Effector memory CD4-positive, alpha-beta T cell (primary cell): ENCODE data around the gene RGSL1.
A peak's percentile ranks its signal among the peaks of the same experiment; 100 is the strongest.

Experiments
- DNase-seq, 3 donors: peaks; one replicate each; pipeline ENCODE4 v3.0.0-alpha.2; 2020
- H3K27ac ChIP-seq: 2 replicates; pipeline ENCODE4 v1.7.0; 2013; ENCODE audit warnings: mild to moderate bottlenecking, low read length, moderate library complexity; ENCODE audit not compliant: insufficient read depth, poor library complexity, severe bottlenecking
- H3K27me3 ChIP-seq: replicated peaks from 2 replicates; pipeline ENCODE4 v1.7.0; 2013; ENCODE audit warnings: mild to moderate bottlenecking, low read length; ENCODE audit not compliant: insufficient read depth, control insufficient read depth, poor library complexity, severe bottlenecking
- H3K36me3 ChIP-seq: 2 replicates; pipeline ENCODE4 v1.7.0; 2013; ENCODE audit warnings: mild to moderate bottlenecking, low read length, moderate library complexity; ENCODE audit not compliant: control insufficient read depth, insufficient read depth
- H3K4me1 ChIP-seq: 2 replicates; pipeline ENCODE4 v1.7.0; 2013; ENCODE audit warnings: low read length, mild to moderate bottlenecking; ENCODE audit not compliant: control insufficient read depth, insufficient read depth, poor library complexity, severe bottlenecking
- H3K4me3 ChIP-seq: 2 replicates; pipeline ENCODE4 v1.7.0; 2013; ENCODE audit warnings: low read length, low read depth, mild to moderate bottlenecking; ENCODE audit not compliant: insufficient read depth, poor library complexity, severe bottlenecking
- H3K9me3 ChIP-seq: 2 replicates; pipeline ENCODE4 v1.7.0; 2013; ENCODE audit warnings: mild to moderate bottlenecking, low read length, moderate library complexity; ENCODE audit not compliant: control insufficient read depth

The RGSL1 gene

GRCh38 chr1:182413969-182414368 lies 36.0 kb upstream of the RGSL1 start:
- no peak for DNase-seq
- H3K9me3 ChIP-seq, result no peaks in the 10 kb centered on the region
- no peak overlapping the region for H3K27ac ChIP-seq
- H3K27me3 ChIP-seq, result no peaks in the 10 kb centered on the region
- no peaks in the 10 kb centered on the region for H3K36me3 ChIP-seq
- H3K4me1 ChIP-seq, result no peaks in the 10 kb centered on the region
- H3K4me3 ChIP-seq, result no peak overlapping the region

- DNase-seq, result no peak
- Histone ChIP-seq H3K9me3 (no peaks in the 10 kb centered on the region), H3K27ac (no peak overlapping the region), H3K36me3 (no peaks in the 10 kb centered on the region), H3K4me1 (no peaks in the 10 kb centered on the region), H3K4me3 (no peak overlapping the region), H3K27me3 (no peaks in the 10 kb centered on the region)
Observed at GRCh38 chr1:182415789-182416188, 34.2 kb upstream of the RGSL1 start.

- Histone ChIP-seq H3K9me3 (no peaks in the 10 kb centered on the region), H3K4me1 (peaks cover 10% of the 10 kb centered on the region), H3K27me3 (no peaks in the 10 kb centered on the region), H3K36me3 (no peaks in the 10 kb centered on the region), H3K4me3 (no peak overlapping the region), H3K27ac (no peak overlapping the region)
- no peak for DNase-seq
Observed at GRCh38 chr1:182426442-182427430, 23.2 kb upstream of the RGSL1 start.

DNA sequence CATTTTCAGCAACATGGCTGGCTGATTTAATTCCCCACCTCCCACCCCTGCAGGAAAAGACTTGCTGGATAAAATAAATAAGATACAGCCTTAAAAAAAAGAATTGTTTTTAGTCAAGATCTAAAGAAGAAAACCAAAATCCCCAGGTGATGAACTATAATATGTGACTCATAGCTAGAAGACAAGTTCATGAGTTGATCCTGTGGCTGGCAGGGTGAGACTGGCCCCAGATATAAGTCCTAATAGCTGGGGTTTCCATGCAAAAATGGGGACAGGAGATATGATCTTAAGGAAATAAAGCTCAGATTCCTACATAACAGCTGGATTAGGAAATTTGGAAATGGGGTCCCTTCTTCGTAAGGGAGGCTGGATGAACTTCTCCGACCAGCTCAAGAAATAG lies 21.9 kb upstream of the RGSL1 start:
- Histone ChIP-seq H3K4me1 (peaks cover 10% of the 10 kb centered on the region), H3K27ac (no peak overlapping the region), H3K27me3 (no peaks in the 10 kb centered on the region), H3K36me3 (no peaks in the 10 kb centered on the region), H3K4me3 (no peak overlapping the region), H3K9me3 (no peaks in the 10 kb centered on the region)
- no peak for DNase-seq

DNA sequence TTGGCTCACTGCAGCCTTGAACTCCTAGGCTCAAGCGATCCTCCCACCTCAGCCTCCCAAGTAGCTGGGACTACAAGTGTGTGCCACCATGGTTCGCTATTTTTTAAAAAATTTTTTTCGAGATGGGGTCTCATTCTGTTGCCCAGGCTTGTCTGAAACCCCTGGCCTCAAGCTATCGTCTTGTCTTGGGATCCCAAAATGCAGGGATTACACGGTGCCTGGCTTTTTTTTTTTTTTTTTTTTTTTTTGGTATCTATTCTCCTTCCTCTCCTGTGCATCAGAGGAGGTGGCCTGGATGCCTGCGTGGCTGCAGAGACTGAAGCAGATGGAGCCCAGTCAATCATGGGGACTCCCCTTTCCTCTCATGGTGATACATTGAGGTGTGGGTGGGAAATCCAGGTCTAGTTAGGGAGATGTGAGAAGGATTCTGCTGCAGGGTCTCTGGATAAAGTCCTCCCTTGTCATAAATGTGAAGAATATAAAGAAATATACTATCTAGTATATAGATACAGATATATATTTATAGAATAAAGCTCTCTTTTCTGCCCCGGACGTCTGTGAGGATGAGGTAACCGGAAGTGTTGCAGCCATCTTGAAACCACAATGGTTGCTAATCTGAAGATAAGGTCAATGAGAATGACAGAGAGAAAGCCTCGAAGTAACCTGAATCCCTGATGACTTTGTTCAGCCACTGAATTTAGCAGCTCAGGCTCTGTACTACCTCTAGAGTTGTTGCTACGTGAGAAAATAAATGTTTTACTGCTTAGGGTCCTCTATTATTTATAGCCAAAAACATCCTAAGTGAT lies 19.5 kb upstream of the RGSL1 start:
- H3K36me3 ChIP-seq, result no peaks in the 10 kb centered on the region
- peak in 2 of 3 donors; percentile 12 to 20 for DNase-seq

DNA sequence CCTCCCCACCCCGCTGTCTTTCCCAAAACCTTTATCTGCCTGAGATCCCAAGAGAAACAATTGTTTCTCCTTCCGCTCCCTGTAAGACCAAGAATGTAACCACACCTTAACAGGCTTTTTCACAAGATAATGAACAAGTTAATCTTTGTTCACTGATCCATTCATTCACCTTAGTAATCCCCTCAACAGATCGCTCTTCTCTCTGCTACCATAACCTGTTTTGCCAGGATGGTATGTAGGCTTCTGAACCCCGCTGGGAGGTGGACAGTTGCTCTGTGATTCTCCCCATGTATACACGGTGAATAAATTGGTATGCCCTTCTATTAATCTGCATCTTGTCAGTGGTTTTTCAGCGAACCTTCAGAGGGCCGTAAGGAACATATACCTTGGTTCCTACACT lies 18.7 kb upstream of the RGSL1 start:
- H3K27me3 ChIP-seq, result no peaks in the 10 kb centered on the region
- peaks cover 10% of the 10 kb centered on the region for H3K4me1 ChIP-seq
- no peak overlapping the region for H3K27ac ChIP-seq
- no peaks in the 10 kb centered on the region for H3K36me3 ChIP-seq
- no peak overlapping the region for H3K4me3 ChIP-seq
- H3K9me3 ChIP-seq, result no peaks in the 10 kb centered on the region
- no peak for DNase-seq

More for the DNA sequence above, 19.5 kb upstream of the RGSL1 start:
- Histone ChIP-seq H3K27me3 (no peaks in the 10 kb centered on the region), H3K9me3 (no peaks in the 10 kb centered on the region), H3K4me3 (no peak overlapping the region), H3K27ac (no peak overlapping the region), H3K4me1 (peaks cover 10% of the 10 kb centered on the region)

GRCh38 chr1:182433580-182433979 lies 16.4 kb upstream of the RGSL1 start:
- H3K4me1 ChIP-seq, result peaks cover 10% of the 10 kb centered on the region
- DNase-seq, result no peak
- H3K27ac ChIP-seq, result no peak overlapping the region
- no peak overlapping the region for H3K4me3 ChIP-seq
- H3K36me3 ChIP-seq, result no peaks in the 10 kb centered on the region
- no peaks in the 10 kb centered on the region for H3K27me3 ChIP-seq
- no peaks in the 10 kb centered on the region for H3K9me3 ChIP-seq

DNA sequence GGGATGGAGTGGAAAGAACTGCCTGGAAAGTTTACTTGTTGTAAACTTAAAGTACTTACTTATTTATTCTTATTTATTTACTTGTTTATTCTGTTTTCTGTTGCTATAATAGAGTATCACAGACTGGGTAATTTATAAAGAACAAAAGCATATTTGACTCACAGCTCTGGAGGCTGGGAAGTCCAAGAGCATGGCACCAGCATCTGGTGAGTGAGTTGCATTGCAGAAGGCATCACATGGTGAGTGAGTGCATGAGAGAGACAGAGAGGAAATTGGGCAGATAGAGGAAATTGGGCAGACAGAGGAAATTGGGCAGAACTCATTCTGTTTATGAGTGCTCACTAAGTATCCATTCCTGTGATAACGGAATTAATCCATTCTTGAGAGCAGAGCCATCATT lies 11.6 kb upstream of the RGSL1 start:
- DNase-seq, result no peak
- Histone ChIP-seq H3K36me3 (no peaks in the 10 kb centered on the region), H3K4me1 (no peaks in the 10 kb centered on the region), H3K4me3 (no peak overlapping the region), H3K27me3 (no peaks in the 10 kb centered on the region), H3K9me3 (no peaks in the 10 kb centered on the region), H3K27ac (no peak overlapping the region)

DNA sequence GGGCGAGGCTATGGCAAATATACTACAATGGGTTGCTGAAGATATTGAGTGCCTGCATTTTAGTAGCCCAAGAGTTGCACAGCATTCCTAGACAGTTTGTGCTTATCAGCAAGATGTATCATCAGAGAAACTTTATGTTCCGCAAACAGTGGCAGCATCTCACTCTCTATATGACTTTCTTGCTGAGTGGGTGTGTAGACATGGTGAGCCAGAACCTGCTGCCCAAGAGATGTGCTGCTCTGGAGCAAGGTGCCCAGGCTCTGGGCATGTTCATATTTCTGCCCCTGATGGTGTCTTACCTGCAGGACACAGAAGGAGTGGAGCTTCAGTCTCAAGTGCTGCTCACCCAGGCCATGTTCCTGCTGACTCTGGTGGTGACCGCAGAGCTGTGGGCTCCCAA lies 8.2 kb upstream of the RGSL1 start:
- H3K9me3 ChIP-seq, result no peaks in the 10 kb centered on the region
- no peaks in the 10 kb centered on the region for H3K4me1 ChIP-seq
- no peaks in the 10 kb centered on the region for H3K36me3 ChIP-seq
- H3K27ac ChIP-seq, result no peak overlapping the region
- no peaks in the 10 kb centered on the region for H3K27me3 ChIP-seq
- DNase-seq, result no peak
- H3K4me3 ChIP-seq, result no peak overlapping the region

DNA sequence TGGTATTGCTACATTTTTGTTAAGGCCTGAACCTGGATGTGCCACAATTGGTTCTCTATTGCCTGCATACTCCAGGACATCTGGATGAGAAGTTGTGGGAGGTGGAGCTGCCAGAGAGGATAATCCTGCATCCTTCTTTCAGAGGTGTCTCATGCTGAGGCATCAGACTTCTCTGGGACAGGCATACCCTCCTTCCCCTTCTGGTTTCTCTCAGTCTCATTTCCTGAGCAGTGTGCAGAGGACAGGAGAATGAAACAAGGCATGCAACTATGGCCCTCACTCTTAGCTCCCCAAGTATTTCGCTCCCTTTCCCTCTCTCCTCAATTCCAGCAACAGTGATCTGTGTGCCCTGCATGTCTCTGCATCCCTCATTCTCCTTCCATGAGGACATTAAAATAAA lies 7.6 kb upstream of the RGSL1 start:
- no peak overlapping the region for H3K27ac ChIP-seq
- no peak for DNase-seq
- H3K27me3 ChIP-seq, result no peaks in the 10 kb centered on the region
- H3K36me3 ChIP-seq, result no peaks in the 10 kb centered on the region
- no peak overlapping the region for H3K4me3 ChIP-seq
- H3K9me3 ChIP-seq, result no peaks in the 10 kb centered on the region
- H3K4me1 ChIP-seq, result no peaks in the 10 kb centered on the region
